Activated B cell treated with CpG ODN at 0.5 μM for 24 hours (primary cell): ENCODE results near the gene SYT3. TPM values are rescaled to one million over a fixed set of nuclear protein-coding genes. Genes with fewer than 3 reads are reported as not detected.

Experiments used
- ATAC-seq: fragments of 200-7000 bp; cut with Tn5 transposase; one replicate; pipeline ENCODE4 v1.10.0; 2021; ENCODE audit warnings: low read depth, mild to moderate bottlenecking, moderate library complexity
- CTCF ChIA-PET: fragments of 350-600 bp; sonication (Branson Sonifier 250); formaldehyde crosslinking; loops from one replicate; lab custom pipeline; 2021; ENCODE audit warnings: antibody characterized with exemption; lab: Charles Lee
- POLR2A ChIA-PET: fragments of 350-600 bp; sonication (Branson Sonifier 250); formaldehyde crosslinking; loops from one replicate; lab custom pipeline; 2021; ENCODE audit warnings: antibody characterized with exemption; lab: Charles Lee
- DNase-seq: peaks from one replicate; pipeline ENCODE4 v3.0.0; 2022
- H3K27ac Mint-ChIP-seq: one replicate; pipeline ENCODE4 v1.8.0; 2020; ENCODE audit warnings: mixed read lengths
- H3K27me3 Mint-ChIP-seq: one replicate; pipeline ENCODE4 v1.8.0; 2021; ENCODE audit warnings: mixed read lengths
- H3K36me3 Mint-ChIP-seq: one replicate; pipeline ENCODE4 v1.8.0; 2021; ENCODE audit warnings: low read depth, mixed read lengths
- H3K4me1 Mint-ChIP-seq: one replicate; pipeline ENCODE4 v1.8.0; 2021; ENCODE audit warnings: mixed read lengths
- H3K4me3 Mint-ChIP-seq: one replicate; pipeline ENCODE4 v1.8.0; 2020; ENCODE audit warnings: mild to moderate bottlenecking, mixed read lengths
- H3K9me3 Mint-ChIP-seq: one replicate; pipeline ENCODE4 v1.8.0; 2020; ENCODE audit warnings: mixed read lengths
- CTCF ChIP-seq: fragments of 200-600 bp; IDR thresholded peaks from one replicate; pipeline ENCODE4 v1.8.0; 2022; ENCODE audit warnings: antibody characterized with exemption, mild to moderate bottlenecking
- intact Hi-C: fragments of 100-400 bp; cut with micrococcal nuclease; formaldehyde crosslinking; loops from one replicate; pipeline ENCODE4 v1.15.1; 2024
- total RNA-seq: library from RNA; stranded (reverse); gene quantifications from 2 replicates; pipeline ENCODE4 v1.2.3, GENCODE V29; 2022

SYT3 gene
- total RNA-seq, 1 donor from 2014 or later, result 0.60 TPM

- no peak for ATAC-seq
- POLR2A ChIA-PET, result no interaction called here
- CTCF ChIA-PET, result no interaction called here
These were observed 10.5 kb downstream of the SYT3 start for GRCh38 chr19:50629194-50629593.

GRCh38 chr19:50628551-50628950 lies 11.1 kb downstream of the SYT3 start:
- no peak overlapping the region for H3K4me3 Mint-ChIP-seq
- DNase-seq (no peak), ATAC-seq (no peak)
- peaks cover 2% of the 10 kb centered on the region for H3K27me3 Mint-ChIP-seq
- ChIA-PET POLR2A (no interaction called here), CTCF (no interaction called here)
- no peak overlapping the region for H3K27ac Mint-ChIP-seq
- intact Hi-C loops, result no loop called here
- H3K9me3 Mint-ChIP-seq, result peaks cover 4% of the 10 kb centered on the region
- no peak for TF ChIP-seq CTCF
- H3K4me1 Mint-ChIP-seq, result no peaks in the 10 kb centered on the region
- H3K36me3 Mint-ChIP-seq, result no peaks in the 10 kb centered on the region

More at GRCh38 chr19:50629194-50629593, 10.5 kb downstream of the SYT3 start:
- Mint-ChIP-seq H3K4me3 (no peak overlapping the region), H3K4me1 (no peaks in the 10 kb centered on the region), H3K9me3 (peaks cover 8% of the 10 kb centered on the region), H3K36me3 (peaks cover 2% of the 10 kb centered on the region), H3K27me3 (peaks cover 2% of the 10 kb centered on the region), H3K27ac (no peak overlapping the region)
- intact Hi-C loops, result no loop called here
- no peak for TF ChIP-seq CTCF
- no peak for DNase-seq

- no peak for TF ChIP-seq CTCF
- Mint-ChIP-seq H3K4me3 (no peak overlapping the region), H3K27me3 (peaks cover 2% of the 10 kb centered on the region), H3K27ac (no peak overlapping the region), H3K36me3 (no peaks in the 10 kb centered on the region), H3K4me1 (no peaks in the 10 kb centered on the region), H3K9me3 (no peaks in the 10 kb centered on the region)
- intact Hi-C loops, result no loop called here
- ChIA-PET POLR2A (no interaction called here), CTCF (no interaction called here)
- ATAC-seq (no peak), DNase-seq (no peak)
These were observed 11.5 kb downstream of the SYT3 start for GRCh38 chr19:50628146-50628545.

GRCh38 chr19:50626795-50627194 lies 12.9 kb downstream of the SYT3 start:
- ATAC-seq (no peak), DNase-seq (no peak)
- intact Hi-C loops, result no loop called here
- Mint-ChIP-seq H3K9me3 (no peaks in the 10 kb centered on the region), H3K4me1 (no peaks in the 10 kb centered on the region), H3K27me3 (no peaks in the 10 kb centered on the region), H3K4me3 (no peak overlapping the region), H3K27ac (no peak overlapping the region), H3K36me3 (no peaks in the 10 kb centered on the region)
- ChIA-PET POLR2A (interaction anchor here (0.6 kb wide), 1 partner anchor 98 kb away, joined by 4 read pairs; no protein-coding TSS in a partner anchor), CTCF (no interaction called here)
- TF ChIP-seq CTCF, result no peak

- POLR2A ChIA-PET, result no interaction called here
- DNase-seq, result no peak
- CTCF ChIA-PET, result no interaction called here
- H3K4me1 Mint-ChIP-seq, result no peaks in the 10 kb centered on the region
- no peaks in the 10 kb centered on the region for H3K27me3 Mint-ChIP-seq
- intact Hi-C loops, result no loop called here
- H3K27ac Mint-ChIP-seq, result no peak overlapping the region
- no peaks in the 10 kb centered on the region for H3K9me3 Mint-ChIP-seq
- H3K36me3 Mint-ChIP-seq, result no peaks in the 10 kb centered on the region
- no peak for ATAC-seq
- no peak for TF ChIP-seq CTCF
- H3K4me3 Mint-ChIP-seq, result no peak overlapping the region
These were observed 13.7 kb downstream of the SYT3 start for GRCh38 chr19:50626011-50626410.
